Airway epithelial cell (primary cell): ENCODE measurements around the gene EIF4B. TPM values are rescaled to one million over a fixed set of nuclear protein-coding genes. Genes with fewer than 3 reads are reported as not detected.

Experiments used
- total RNA-seq: library from RNA; depleted of rRNA; stranded (reverse); fragments of >200 nt; gene quantifications from 2 replicates; pipeline ENCODE4 v1.2.3, GENCODE V29; 2015

EIF4B gene
- total RNA-seq, result 419 and 438 TPM in 2 replicates

DNA sequence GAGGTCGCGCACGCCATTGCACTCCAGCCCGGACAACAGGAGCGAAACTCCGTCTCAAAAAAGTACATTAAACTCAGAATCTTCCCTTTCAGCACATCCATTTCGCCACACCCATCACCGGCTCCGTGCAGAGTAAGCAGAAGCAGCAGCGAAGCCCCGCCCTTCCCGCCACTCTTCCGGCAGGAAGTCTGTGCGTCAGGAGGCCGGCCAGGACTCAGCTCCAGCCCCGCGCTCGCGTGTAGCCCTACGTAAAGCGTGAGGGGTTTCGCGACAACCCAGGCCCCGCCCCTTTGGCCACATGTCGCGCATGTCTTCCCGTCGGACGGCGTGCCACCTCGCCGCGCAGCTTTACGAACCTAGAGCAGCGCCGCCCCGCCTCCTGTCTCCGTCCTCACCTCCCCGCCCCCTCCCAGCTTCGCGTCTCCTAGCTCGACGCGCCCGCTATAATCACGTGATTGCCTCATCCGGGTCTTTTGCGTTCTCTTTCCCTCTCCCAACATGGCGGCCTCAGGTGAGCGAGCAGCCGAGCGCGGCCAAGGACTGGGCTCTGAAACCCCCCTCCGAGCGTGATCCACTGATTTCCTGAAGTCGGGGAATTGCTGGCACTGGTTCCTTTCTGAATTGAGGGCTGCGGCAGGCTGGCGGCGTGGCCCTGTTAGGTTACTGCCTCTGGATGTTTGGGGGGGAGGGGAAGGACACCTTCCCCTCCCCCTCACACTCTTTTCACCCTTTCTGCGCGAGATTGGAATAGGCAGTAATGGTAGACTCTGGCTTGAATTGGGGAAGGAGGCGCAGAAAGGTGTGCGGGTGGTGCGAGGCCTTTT lies at the start of gene EIF4B:
EIF4B (plus strand) TSS at position 471 of the 824 bp plus-strand sequence; CDS start at position 499, 28 bp downstream.

DNA sequence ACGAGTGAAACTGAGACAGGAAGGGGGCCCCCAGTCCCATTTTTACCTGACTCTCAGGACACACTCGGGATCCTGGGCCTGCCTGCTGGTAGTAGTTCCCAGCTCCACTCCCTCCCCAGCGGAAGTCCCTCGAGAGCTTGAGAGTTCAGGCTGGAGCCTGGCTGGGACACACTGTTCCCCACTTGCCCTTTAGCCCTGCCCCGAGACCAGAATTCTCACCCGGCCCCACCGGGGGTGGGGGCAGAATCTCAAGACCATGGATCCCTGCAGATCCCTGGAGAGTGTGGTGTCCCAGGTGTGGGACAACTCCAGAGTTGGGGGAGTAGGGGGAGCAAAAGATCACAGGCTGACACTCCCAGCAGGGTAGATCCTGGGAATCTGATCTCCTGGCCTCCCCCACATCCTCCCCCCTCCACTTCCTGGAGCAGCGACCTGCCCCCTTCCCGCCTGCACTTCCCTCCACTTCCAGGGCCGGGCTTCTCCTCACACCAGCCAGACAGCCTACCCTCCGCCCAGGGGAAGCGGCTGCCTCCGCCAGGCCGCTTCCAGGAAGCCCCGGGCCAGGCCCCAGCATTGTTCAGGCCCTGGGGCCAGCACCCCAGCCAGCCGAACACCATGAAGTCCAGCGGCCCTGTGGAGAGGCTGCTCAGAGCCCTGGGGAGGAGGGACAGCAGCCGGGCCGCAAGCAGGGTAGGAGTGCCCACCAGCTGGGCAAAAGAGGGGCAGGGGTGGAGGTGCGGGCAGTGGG lies 43.5 kb downstream of the EIF4B start, which contains the start of gene TNS2:
TNS2 (plus strand) TSS at position 495 of the 748 bp plus-strand sequence; CDS start at position 616, 121 bp downstream.

GRCh38 chr12:53079226-53080117 lies 73.2 kb downstream of the EIF4B start, which contains the start of gene SPRYD3:
Gene SPRYD3 (minus strand): TSS chr12:53079390. CDS start chr12:53079333, 57 bp downstream.

Other genes with a start within 250 kb of the EIF4B start
- not detected in 2 replicates for gene KRT76, start 229.1 kb upstream of the EIF4B start, total RNA-seq
- gene KRT3, start 210.3 kb upstream of the EIF4B start, total RNA-seq, result not detected in 2 replicates
- gene KRT4, start 192.3 kb upstream of the EIF4B start, total RNA-seq, result 102 and 129 TPM in 2 replicates
- gene KRT79, start 172.1 kb upstream of the EIF4B start, total RNA-seq, result not detected in 2 replicates
- 2.2 and 3.9 TPM in 2 replicates for gene KRT78, start 157.5 kb upstream of the EIF4B start, total RNA-seq
- gene KRT8, start 101.4 kb upstream of the EIF4B start, total RNA-seq, result 425 and 493 TPM in 2 replicates
- 519 and 566 TPM in 2 replicates for gene KRT18, start 57.3 kb upstream of the EIF4B start, total RNA-seq
- 12.1 and 21.1 TPM in 2 replicates for gene TNS2, start 43.6 kb downstream of the EIF4B start, total RNA-seq
- 26.0 and 31.0 TPM in 2 replicates for gene SPRYD3, start 72.9 kb downstream of the EIF4B start, total RNA-seq
- 256 and 257 TPM in 2 replicates for gene IGFBP6, start 91.2 kb downstream of the EIF4B start, total RNA-seq
- gene SOAT2, start 97.0 kb downstream of the EIF4B start, total RNA-seq, result 0.07 TPM in 1 of 2 replicates, not detected in the other
- 4.1 and 5.5 TPM in 2 replicates for gene ZNF740, start 174.3 kb downstream of the EIF4B start, total RNA-seq
- 5.3 and 13.3 TPM in 2 replicates for gene CSAD, start 174.5 kb downstream of the EIF4B start, total RNA-seq
- gene ITGB7, start 200.8 kb downstream of the EIF4B start, total RNA-seq, result 4.7 and 5.2 TPM in 2 replicates
- gene RARG, start 225.8 kb downstream of the EIF4B start, total RNA-seq, result 84.2 and 108 TPM in 2 replicates